Tibial artery (tissue), 4 donors: Measurements from ENCODE around the gene SPRR4.

Experiments used
- DNase-seq, 2 donors: peaks; one replicate each; pipeline ENCODE4 v3.0.0-alpha.2; 2019
- H3K27ac ChIP-seq, 2 donors: fragments of 200-600 bp; sonication (generic) in 1 of 2; 1 replicate in 1 of 2; 2 replicates in 1 of 2; pipeline ENCODE4 v1.5.1; 2018 to 2019; ENCODE audit warnings: mild to moderate bottlenecking in 1 of 2
- H3K27me3 ChIP-seq, 2 donors: fragments of 200-600 bp; sonication (generic) in 1 of 2; one replicate each; pipeline versions ENCODE4 v1.5.1 to v1.6.0; 2016 to 2019
- H3K36me3 ChIP-seq, 3 donors: fragments of 200-600 bp; sonication (generic) in 2 of 3; one replicate each; pipeline ENCODE4 v1.5.1; 2016 to 2019; ENCODE audit warnings: mild to moderate bottlenecking in 2 of 3
- H3K4me1 ChIP-seq, 4 donors: fragments of 200-600 bp; sonication (generic) in 2 of 4; 1 replicate in 3 of 4; 2 replicates in 1 of 4; pipeline ENCODE4 v1.5.1; 2016 to 2019
- H3K4me3 ChIP-seq, 2 donors: fragments of 200-600 bp; sonication (generic) in 1 of 2; 1 replicate in 1 of 2; 2 replicates in 1 of 2; pipeline ENCODE4 v1.5.1; 2018 to 2019; ENCODE audit warnings: mild to moderate bottlenecking in 2 of 2
- H3K9me3 ChIP-seq, 3 donors: fragments of 200-600 bp; sonication (generic) in 1 of 3; one replicate each; pipeline ENCODE4 v1.5.1; 2016 to 2019
- CTCF ChIP-seq, 2 experiments: fragments of 200-600 bp in 1 of 2; fragments of 450-650 bp in 1 of 2; IDR thresholded peaks; one replicate each; pipeline ENCODE4 v1.5.1; 2017 to 2019; ENCODE audit warnings: antibody characterized with exemption in 2 of 2, mild to moderate bottlenecking in 1 of 2, moderate library complexity in 1 of 2
- intact Hi-C: fragments of 100-400 bp; cut with DNase I; formaldehyde crosslinking; loops from one replicate; pipeline ENCODE4 v1.15.0; 2023; ENCODE audit warnings: low total_unique reads

Gene SPRR4

GRCh38 chr1:152933196-152933595, 37.3 kb upstream of the SPRR4 start:
- Histone ChIP-seq H3K36me3 (no peaks in the 10 kb centered on the region), H3K27me3 (no peaks in the 10 kb centered on the region), H3K27ac (no peak overlapping the region), H3K4me3 (no peak overlapping the region), H3K4me1 (no peaks in the 10 kb centered on the region), H3K9me3 (no peaks in the 10 kb centered on the region)
- no peak for TF ChIP-seq CTCF (IDR thresholded peaks at IDR 0.05)
- DNase-seq: no peak
- intact Hi-C loops: no loop called here

DNA sequence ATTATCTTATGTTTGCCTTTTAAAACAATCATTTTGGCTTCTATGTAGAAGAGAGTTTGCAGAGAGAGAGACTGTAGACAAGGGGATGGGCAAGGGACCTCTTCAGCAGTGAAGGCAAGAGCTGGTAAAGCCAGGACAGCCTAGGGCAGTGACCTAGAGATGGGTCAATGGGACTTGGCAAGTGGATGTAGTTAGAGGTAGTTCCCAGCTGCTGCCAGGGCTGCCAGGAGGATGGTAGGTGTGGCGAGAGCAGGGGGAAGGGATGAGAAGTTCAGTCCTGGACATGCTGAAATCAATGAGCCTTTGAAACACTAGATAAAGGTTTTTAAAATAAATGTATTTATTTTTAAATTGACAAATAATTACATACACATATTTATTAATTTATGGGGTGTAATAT, 29.8 kb upstream of the SPRR4 start:
- Histone ChIP-seq H3K36me3 (no peaks in the 10 kb centered on the region), H3K4me3 (no peak overlapping the region)
- TF ChIP-seq CTCF (IDR thresholded peaks at IDR 0.05): no peak

DNA sequence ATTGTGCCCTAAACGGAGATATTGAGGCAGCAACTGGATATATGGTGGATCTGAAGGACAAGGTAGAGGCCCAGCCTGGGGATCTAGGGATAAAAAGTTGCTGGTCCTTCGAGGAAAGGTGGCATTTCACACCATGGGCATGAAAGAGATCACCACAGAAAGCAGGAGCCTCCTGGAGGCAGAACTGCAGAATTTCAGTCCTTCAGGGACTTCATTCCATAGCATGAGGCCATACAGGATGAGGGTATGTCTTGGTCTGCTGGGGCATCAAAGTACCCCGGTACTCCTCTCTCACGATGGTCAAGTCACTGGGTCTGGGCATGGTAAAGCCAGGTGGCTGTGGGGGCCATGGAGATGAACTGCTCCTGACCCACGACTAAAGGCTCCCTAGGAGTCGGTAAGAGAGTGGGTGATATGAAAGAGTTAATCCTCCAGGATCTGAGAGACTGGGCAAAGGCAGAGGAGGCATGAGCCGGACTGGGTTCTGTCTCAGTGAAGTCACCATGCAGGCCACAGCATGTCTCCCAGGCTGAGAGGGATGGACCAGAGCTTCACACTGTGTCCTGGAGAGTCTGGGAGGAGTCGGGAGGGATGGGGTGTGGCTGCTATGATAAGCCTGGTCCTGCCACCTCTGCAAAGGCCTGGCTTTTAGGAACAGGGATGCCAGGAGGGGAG, 29.3 kb upstream of the SPRR4 start:
- H3K4me3 ChIP-seq: no peak overlapping the region
- H3K9me3 ChIP-seq: no peaks in the 10 kb centered on the region
- H3K27me3 ChIP-seq: no peaks in the 10 kb centered on the region
- no peaks in the 10 kb centered on the region for H3K4me1 ChIP-seq
- no peak overlapping the region for H3K27ac ChIP-seq
- TF ChIP-seq CTCF (IDR thresholded peaks at IDR 0.05): no peak
- DNase-seq: no peak
- intact Hi-C loops: no loop called here
- H3K36me3 ChIP-seq: no peaks in the 10 kb centered on the region

More for the DNA sequence above, 29.8 kb upstream of the SPRR4 start:
- no peaks in the 10 kb centered on the region for H3K9me3 ChIP-seq
- intact Hi-C loops: no loop called here
- H3K27me3 ChIP-seq: no peaks in the 10 kb centered on the region
- H3K4me1 ChIP-seq: no peaks in the 10 kb centered on the region
- DNase-seq: no peak
- H3K27ac ChIP-seq: no peak overlapping the region

DNA sequence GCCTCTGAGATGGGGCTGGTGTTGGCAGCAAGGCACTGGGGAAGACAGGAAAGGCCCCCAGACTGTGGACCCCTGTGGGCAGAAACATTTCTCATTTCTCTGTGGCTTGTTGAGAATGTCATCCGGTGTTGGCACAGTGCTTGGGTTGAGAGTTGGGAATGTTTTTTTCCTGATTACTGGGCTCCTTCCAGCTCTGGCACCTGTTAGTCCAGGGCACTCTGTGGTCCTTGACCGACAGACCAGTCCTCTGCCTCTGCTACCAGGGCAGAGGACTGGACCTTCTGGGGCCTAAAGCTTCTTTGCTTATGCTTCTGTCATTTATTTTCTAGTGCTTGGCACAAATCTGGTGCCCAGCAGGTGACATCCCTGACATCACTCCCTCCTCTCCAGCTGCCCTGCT, 28.3 kb upstream of the SPRR4 start:
- no peak for TF ChIP-seq CTCF (IDR thresholded peaks at IDR 0.05)
- Histone ChIP-seq H3K9me3 (no peaks in the 10 kb centered on the region), H3K27me3 (no peaks in the 10 kb centered on the region), H3K36me3 (no peaks in the 10 kb centered on the region), H3K4me1 (no peaks in the 10 kb centered on the region), H3K27ac (no peak overlapping the region), H3K4me3 (no peak overlapping the region)
- intact Hi-C loops: no loop called here
- DNase-seq: no peak

DNA sequence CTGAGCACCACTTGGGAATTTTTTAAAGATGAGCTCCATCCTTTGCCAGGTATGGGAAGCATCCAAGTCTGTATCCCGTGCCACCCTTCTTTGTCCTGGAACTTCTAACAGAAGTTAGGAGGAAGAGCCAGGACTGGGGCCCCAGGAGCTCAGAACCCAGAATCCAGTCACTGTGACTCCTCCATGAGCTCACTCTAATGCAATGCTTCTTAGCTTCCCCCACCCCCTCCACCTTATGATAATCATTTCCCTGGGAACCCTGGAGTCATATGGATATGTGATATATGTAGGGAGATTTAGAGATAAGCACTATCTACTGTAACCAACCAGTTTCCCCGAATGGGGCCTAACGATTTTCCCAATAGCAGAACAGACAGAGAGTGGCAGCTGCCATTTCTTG, 24.2 kb upstream of the SPRR4 start:
- H3K4me3 ChIP-seq: no peak overlapping the region
- DNase-seq: no peak
- H3K36me3 ChIP-seq: no peaks in the 10 kb centered on the region
- H3K27ac ChIP-seq: no peak overlapping the region
- H3K27me3 ChIP-seq: no peaks in the 10 kb centered on the region
- TF ChIP-seq CTCF (IDR thresholded peaks at IDR 0.05): no peak
- no peaks in the 10 kb centered on the region for H3K4me1 ChIP-seq
- intact Hi-C loops: no loop called here
- H3K9me3 ChIP-seq: no peaks in the 10 kb centered on the region
